ENCODE measurements around the gene PACSIN1. TPM values are rescaled to one million over a fixed set of nuclear protein-coding genes. Genes with fewer than 3 reads are reported as not detected.

Gene PACSIN1
- total and polyA plus RNA-seq, 12 donors, result 0.77 to 11.2 (median 5.9) TPM

GRCh38 chr6:34576286-34576955, 110.5 kb downstream of the PACSIN1 start:
- no peak overlapping the region for H3K27ac ChIP-seq
- H3K27me3 ChIP-seq, result no peaks in the 10 kb centered on the region
- ATAC-seq, result no peak
- WGBS, 2 donors, result 83% methylated on average over 18 of the region's 18 CpGs
- DNase-seq, result no peak
- no peak overlapping the region for H3K4me3 ChIP-seq
- no peaks in the 10 kb centered on the region for H3K9me3 ChIP-seq
- no peaks in the 10 kb centered on the region for H3K4me1 ChIP-seq
- TF ChIP-seq CTCF (IDR thresholded peaks at IDR 0.05), result no peak
- intact Hi-C loops (cut with DNase I), result no loop called here
- no peaks in the 10 kb centered on the region for H3K36me3 ChIP-seq

- no peaks in the 10 kb centered on the region for H3K9me3 ChIP-seq
- no peaks in the 10 kb centered on the region for H3K4me1 ChIP-seq
- whole genome bisulfite sequencing, 2 donors, result 90 to 92% methylated on average over 7 of the region's 7 CpGs
- H3K4me3 ChIP-seq, result no peak overlapping the region
- no peak for TF ChIP-seq CTCF (IDR thresholded peaks at IDR 0.05)
- ATAC-seq, result no peak
- no peak overlapping the region for H3K27ac ChIP-seq
- H3K36me3 ChIP-seq, result peaks cover 0 to 6% (median 0%) of the 10 kb centered on the region in 9 donors
- intact Hi-C loops (cut with DNase I), result no loop called here
- DNase-seq, result no peak
- no peaks in the 10 kb centered on the region for H3K27me3 ChIP-seq
Observed at GRCh38 chr6:34578445-34579262, 112.8 kb downstream of the PACSIN1 start.

- Histone ChIP-seq H3K4me1 (peaks cover 3 to 16% (median 12%) of the 10 kb centered on the region in 9 donors), H3K27ac (no peak overlapping the region), H3K4me3 (no peak overlapping the region), H3K36me3 (peaks cover 0 to 6% (median 0%) of the 10 kb centered on the region in 9 donors), H3K9me3 (no peaks in the 10 kb centered on the region), H3K27me3 (no peaks in the 10 kb centered on the region)
- DNase-seq (no peak), ATAC-seq (peak in 2 of 8 donors; percentile 23 to 24)
- WGBS, 2 donors, result 77 to 84% methylated on average over 6 of the region's 6 CpGs
- TF ChIP-seq CTCF (IDR thresholded peaks at IDR 0.05), result no peak
- intact Hi-C loops (cut with DNase I), result no loop called here
Observed at GRCh38 chr6:34580707-34581560, 115.1 kb downstream of the PACSIN1 start.

- H3K4me1 ChIP-seq, result peaks cover 3 to 20% (median 12%) of the 10 kb centered on the region in 9 donors
- H3K36me3 ChIP-seq, result peaks cover 0 to 10% (median 0%) of the 10 kb centered on the region in 9 donors
- no peaks in the 10 kb centered on the region for H3K9me3 ChIP-seq
- 93 to 95% methylated on average over 4 of the region's 4 CpGs for WGBS, 2 donors
- TF ChIP-seq CTCF (IDR thresholded peaks at IDR 0.05), result no peak
- H3K27ac ChIP-seq, result no peak overlapping the region
- DNase-seq (no peak), ATAC-seq (no peak)
- no peak overlapping the region for H3K4me3 ChIP-seq
- intact Hi-C loops (cut with DNase I), result no loop called here
- H3K27me3 ChIP-seq, result no peaks in the 10 kb centered on the region
Observed at GRCh38 chr6:34581561-34581920, 115.7 kb downstream of the PACSIN1 start.
